ENCODE results near the gene ABCG1.

ABCG1 gene

DNA sequence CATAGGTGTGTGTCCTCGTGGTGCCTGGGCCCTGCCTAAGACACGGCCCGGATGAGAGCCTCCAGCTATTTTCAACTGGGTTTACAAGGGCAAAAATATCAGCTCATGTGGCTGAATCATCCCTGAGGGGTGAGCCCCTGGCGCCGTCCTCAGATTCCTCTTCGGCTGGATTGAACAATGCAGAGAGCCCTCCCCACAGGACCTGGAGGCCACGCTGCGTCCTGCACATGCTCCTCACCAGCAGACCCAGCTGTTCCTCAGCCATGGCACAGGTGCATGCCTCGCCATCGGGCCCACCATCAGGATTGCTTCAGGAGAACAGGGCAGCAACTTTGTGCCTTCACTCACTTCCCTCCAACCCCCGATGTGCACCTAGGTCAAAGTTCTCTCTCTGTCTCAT is 60.9 kb downstream of the ABCG1 start:
- TF ChIP-seq PATZ1 (CRISPR knock-in tag; IDR thresholded peaks at IDR 0.05; ENCODE audit: borderline replicate concordance) (no peak), TCF4 (CRISPR knock-in tag; IDR thresholded peaks at IDR 0.05; ENCODE audit: borderline replicate concordance) (no peak), ZNF70 (CRISPR knock-in tag; IDR thresholded peaks at IDR 0.05) (no peak), ISL1 (CRISPR knock-in tag; IDR thresholded peaks at IDR 0.05) (no peak), ZNF565 (CRISPR knock-in tag; conservative IDR thresholded peaks at IDR 0.05; ENCODE audit: low read depth) (no peak), OSR1 (CRISPR knock-in tag; IDR thresholded peaks at IDR 0.05) (no peak), PPARA (CRISPR knock-in tag; IDR thresholded peaks at IDR 0.05; ENCODE audit: borderline replicate concordance) (no peak), ESRRG (CRISPR knock-in tag; IDR thresholded peaks at IDR 0.05) (no peak), ZC3H10 (CRISPR knock-in tag; IDR thresholded peaks at IDR 0.05) (no peak), ZNF8 (CRISPR knock-in tag; IDR thresholded peaks at IDR 0.05) (no peak), GLIS3 (CRISPR knock-in tag; IDR thresholded peaks at IDR 0.05) (no peak), TSHZ2 (CRISPR knock-in tag; IDR thresholded peaks at IDR 0.05) (no peak), RARB (CRISPR knock-in tag; IDR thresholded peaks at IDR 0.05) (no peak), ARNTL (CRISPR knock-in tag; IDR thresholded peaks at IDR 0.05; ENCODE audit: borderline replicate concordance, low read depth) (no peak), BACH2 (CRISPR knock-in tag; IDR thresholded peaks at IDR 0.05; ENCODE audit: borderline replicate concordance) (no peak)
- TF ChIP-seq, protein P1, sequence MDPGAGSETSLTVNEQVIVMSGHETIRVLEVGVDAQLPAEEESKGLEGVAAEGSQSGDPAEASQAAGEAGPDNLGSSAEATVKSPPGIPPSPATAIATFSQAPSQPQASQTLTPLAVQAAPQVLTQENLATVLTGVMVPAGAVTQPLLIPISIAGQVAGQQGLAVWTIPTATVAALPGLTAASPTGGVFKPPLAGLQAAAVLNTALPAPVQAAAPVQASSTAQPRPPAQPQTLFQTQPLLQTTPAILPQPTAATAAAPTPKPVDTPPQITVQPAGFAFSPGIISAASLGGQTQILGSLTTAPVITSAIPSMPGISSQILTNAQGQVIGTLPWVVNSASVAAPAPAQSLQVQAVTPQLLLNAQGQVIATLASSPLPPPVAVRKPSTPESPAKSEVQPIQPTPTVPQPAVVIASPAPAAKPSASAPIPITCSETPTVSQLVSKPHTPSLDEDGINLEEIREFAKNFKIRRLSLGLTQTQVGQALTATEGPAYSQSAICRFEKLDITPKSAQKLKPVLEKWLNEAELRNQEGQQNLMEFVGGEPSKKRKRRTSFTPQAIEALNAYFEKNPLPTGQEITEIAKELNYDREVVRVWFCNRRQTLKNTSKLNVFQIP (CRISPR knock-in tag; IDR thresholded peaks at IDR 0.05; ENCODE audit: borderline replicate concordance, low read depth): no peak
- ATAC-seq: no peak

GRCh38 chr21:42280356-42281180 is 61.6 kb downstream of the ABCG1 start:
- ATAC-seq: no peak
- no peak for TF ChIP-seq ZNF8 (CRISPR knock-in tag; IDR thresholded peaks at IDR 0.05)
- TF ChIP-seq BACH2 (CRISPR knock-in tag; IDR thresholded peaks at IDR 0.05; ENCODE audit: borderline replicate concordance): no peak
- no peak for TF ChIP-seq TSHZ2 (CRISPR knock-in tag; IDR thresholded peaks at IDR 0.05)
- TF ChIP-seq TOX (CRISPR knock-in tag; IDR thresholded peaks at IDR 0.05; ENCODE audit: borderline replicate concordance): no peak
- no peak for TF ChIP-seq ISL1 (CRISPR knock-in tag; IDR thresholded peaks at IDR 0.05)
- no peak for TF ChIP-seq ZFP30 (CRISPR knock-in tag; IDR thresholded peaks at IDR 0.05)
- TF ChIP-seq PATZ1 (CRISPR knock-in tag; IDR thresholded peaks at IDR 0.05; ENCODE audit: borderline replicate concordance): no peak
- TF ChIP-seq CSDC2 (CRISPR knock-in tag; IDR thresholded peaks at IDR 0.05): no peak
- TF ChIP-seq RARB (CRISPR knock-in tag; IDR thresholded peaks at IDR 0.05): no peak
- no peak for TF ChIP-seq ESRRG (CRISPR knock-in tag; IDR thresholded peaks at IDR 0.05)
- no peak for TF ChIP-seq PPARA (CRISPR knock-in tag; IDR thresholded peaks at IDR 0.05; ENCODE audit: borderline replicate concordance)
- no peak for TF ChIP-seq GLIS3 (CRISPR knock-in tag; IDR thresholded peaks at IDR 0.05)
- TF ChIP-seq ZFP3 (CRISPR knock-in tag; IDR thresholded peaks at IDR 0.05): no peak
- TF ChIP-seq ZNF565 (CRISPR knock-in tag; conservative IDR thresholded peaks at IDR 0.05; ENCODE audit: low read depth): no peak
- TF ChIP-seq SNAI2 (CRISPR knock-in tag; IDR thresholded peaks at IDR 0.05): no peak

All from SK-N-SH treated with all-trans-retinoic acid at 6 μM for 48 hours (cell line).